Measurements from ENCODE around the gene PRKRIP1.

GRCh38 chr7:102403563-102403962, 7.4 kb downstream of the PRKRIP1 start:
- TF ChIP-seq CTCF (optimal IDR thresholded peaks at IDR 0.05 in 1 of 3, IDR thresholded peaks at IDR 0.05 in 1 of 3, conservative IDR thresholded peaks at IDR 0.05 in 1 of 3; ENCODE audit: extremely low read depth in 1 of 3, insufficient read depth in 2 of 3, low read length in 3 of 3) (no peak), EZH2 (IDR thresholded peaks at IDR 0.05; ENCODE audit: low read length) (no peak)
